Neutrophil (primary cell): ENCODE results near the gene PID1.

Experiments used
- H3K27ac ChIP-seq: fragments of 200-600 bp; sonication (generic); 2 replicates; pipeline ENCODE4 v1.5.1; 2016; ENCODE audit warnings: mild to moderate bottlenecking, moderate library complexity
- H3K27me3 ChIP-seq: fragments of 200-600 bp; sonication (generic); 2 replicates; pipeline ENCODE4 v1.6.0; 2016; ENCODE audit warnings: mild to moderate bottlenecking
- H3K36me3 ChIP-seq: fragments of 200-600 bp; sonication (generic); 2 replicates; pipeline ENCODE4 v1.5.1; 2017
- H3K4me1 ChIP-seq, 2 experiments: fragments of 200-600 bp in 1 of 2; sonication (generic) in 1 of 2; 1 replicate in 1 of 2; 2 replicates in 1 of 2; pipeline versions ENCODE4 v1.5.1 to v1.6.1; 2013 to 2016; ENCODE audit warnings: low read depth in 1 of 2, low read length in 1 of 2, mild to moderate bottlenecking in 1 of 2, moderate library complexity in 1 of 2; ENCODE audit not compliant: control insufficient read depth in 1 of 2, insufficient read depth in 1 of 2
- H3K4me3 ChIP-seq, 2 experiments: fragments of 200-600 bp in 1 of 2; sonication (generic) in 1 of 2; 1 replicate in 1 of 2; 2 replicates in 1 of 2; pipeline ENCODE4 v1.5.1; 2013 to 2016; ENCODE audit warnings: low read depth in 1 of 2, low read length in 1 of 2, mild to moderate bottlenecking in 1 of 2, moderate library complexity in 1 of 2
- H3K9me3 ChIP-seq: fragments of 200-600 bp; sonication (generic); 2 replicates; pipeline ENCODE4 v1.5.1; 2016
- CTCF ChIP-seq: fragments of 200-600 bp; sonication (generic); IDR thresholded peaks from 2 replicates; pipeline ENCODE4 v1.5.1; 2016; ENCODE audit warnings: antibody characterized with exemption

Gene PID1

DNA sequence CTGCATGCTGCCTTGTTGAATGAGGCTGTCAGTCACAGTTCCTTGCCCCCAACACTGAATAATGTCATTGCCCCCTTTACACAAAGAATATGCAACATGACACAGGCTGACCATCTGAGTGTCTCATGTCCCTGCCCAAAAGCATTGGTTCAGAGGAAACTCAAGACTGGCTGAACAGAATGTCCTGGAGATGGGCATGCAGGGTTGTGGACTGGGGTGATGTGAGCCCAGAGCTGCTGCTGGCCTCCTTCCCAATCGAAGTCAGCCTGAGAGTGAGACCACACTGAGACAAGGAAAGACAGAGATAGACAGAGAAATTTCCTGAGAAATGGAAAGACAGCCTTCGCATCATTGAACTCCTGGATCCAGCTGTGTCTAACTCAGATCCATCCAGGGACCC, 110.1 kb downstream of the PID1 start:
- H3K27me3 ChIP-seq: no peaks in the 10 kb centered on the region
- H3K27ac ChIP-seq: no peak overlapping the region
- no peak for TF ChIP-seq CTCF
- no peaks in the 10 kb centered on the region for H3K9me3 ChIP-seq
- no peaks in the 10 kb centered on the region for H3K4me1 ChIP-seq
- no peak overlapping the region for H3K4me3 ChIP-seq
- no peaks in the 10 kb centered on the region for H3K36me3 ChIP-seq

DNA sequence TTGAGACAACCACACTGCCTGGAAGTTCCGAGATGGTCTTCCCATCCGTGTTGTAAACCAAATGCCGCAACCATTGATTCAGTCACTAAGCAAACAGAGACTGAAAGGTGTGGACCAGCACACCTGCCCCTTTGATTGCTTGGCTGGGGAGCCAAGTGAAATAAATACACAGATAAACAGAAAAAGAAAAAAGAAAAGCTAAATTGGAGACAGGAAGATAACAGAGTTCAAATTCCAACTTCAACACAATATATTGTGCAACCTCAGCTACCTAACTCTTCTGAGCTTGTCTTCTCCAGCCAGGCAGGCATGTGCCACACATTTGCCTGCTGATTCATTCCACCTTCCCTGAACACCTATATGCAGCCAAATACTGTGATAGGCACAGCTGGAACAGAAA, 110.9 kb downstream of the PID1 start:
- no peaks in the 10 kb centered on the region for H3K36me3 ChIP-seq
- no peaks in the 10 kb centered on the region for H3K27me3 ChIP-seq
- TF ChIP-seq CTCF: no peak
- H3K9me3 ChIP-seq: no peaks in the 10 kb centered on the region
- H3K4me1 ChIP-seq: no peaks in the 10 kb centered on the region
- no peak overlapping the region for H3K27ac ChIP-seq
- H3K4me3 ChIP-seq: no peak overlapping the region

GRCh38 chr2:229159405-229159804, 111.7 kb downstream of the PID1 start:
- no peaks in the 10 kb centered on the region for H3K36me3 ChIP-seq
- TF ChIP-seq CTCF: no peak
- no peak overlapping the region for H3K4me3 ChIP-seq
- no peaks in the 10 kb centered on the region for H3K27me3 ChIP-seq
- no peak overlapping the region for H3K27ac ChIP-seq
- no peaks in the 10 kb centered on the region for H3K4me1 ChIP-seq
- H3K9me3 ChIP-seq: no peaks in the 10 kb centered on the region

- TF ChIP-seq CTCF: no peak
- Histone ChIP-seq H3K27ac (no peak overlapping the region), H3K36me3 (no peaks in the 10 kb centered on the region), H3K4me3 (no peak overlapping the region), H3K27me3 (no peaks in the 10 kb centered on the region), H3K4me1 (no peaks in the 10 kb centered on the region), H3K9me3 (no peaks in the 10 kb centered on the region)
Observed at GRCh38 chr2:229154381-229154780, 116.7 kb downstream of the PID1 start.

DNA sequence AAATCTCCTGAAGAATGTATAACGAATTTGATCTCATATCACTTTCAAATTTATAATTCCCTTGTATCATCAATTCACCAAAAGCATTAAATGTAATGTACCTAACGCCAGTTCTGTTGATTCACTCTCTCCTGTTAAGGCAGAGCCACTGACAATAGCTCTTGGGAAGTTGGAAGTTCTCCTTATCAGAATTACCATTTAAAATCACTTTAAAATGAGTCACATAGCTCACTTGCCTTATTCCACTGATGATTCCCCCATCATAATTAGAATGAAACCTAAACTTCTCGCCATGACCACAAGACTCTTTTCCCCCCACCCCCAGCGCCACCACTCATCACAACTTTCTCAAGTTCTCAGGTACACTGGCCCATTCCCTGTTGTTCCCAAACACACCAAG, 117.1 kb downstream of the PID1 start:
- TF ChIP-seq CTCF: no peak
- no peaks in the 10 kb centered on the region for H3K36me3 ChIP-seq
- no peak overlapping the region for H3K27ac ChIP-seq

GRCh38 chr2:229153267-229153666, 117.8 kb downstream of the PID1 start:
- no peaks in the 10 kb centered on the region for H3K9me3 ChIP-seq
- no peak overlapping the region for H3K4me3 ChIP-seq
- H3K27me3 ChIP-seq: no peaks in the 10 kb centered on the region
- no peaks in the 10 kb centered on the region for H3K36me3 ChIP-seq
- H3K27ac ChIP-seq: no peak overlapping the region
- no peak for TF ChIP-seq CTCF
- H3K4me1 ChIP-seq: no peaks in the 10 kb centered on the region

More for the DNA sequence above, 117.1 kb downstream of the PID1 start:
- no peaks in the 10 kb centered on the region for H3K9me3 ChIP-seq
- no peaks in the 10 kb centered on the region for H3K4me1 ChIP-seq
- no peaks in the 10 kb centered on the region for H3K27me3 ChIP-seq
- H3K4me3 ChIP-seq: no peak overlapping the region
